Measurements from ENCODE around the gene OSBP2. TPM values are rescaled to one million over a fixed set of nuclear protein-coding genes. Genes with fewer than 3 reads are reported as not detected.

Gene OSBP2
- polyA plus RNA-seq, 1 donor = 4.4 TPM

DNA sequence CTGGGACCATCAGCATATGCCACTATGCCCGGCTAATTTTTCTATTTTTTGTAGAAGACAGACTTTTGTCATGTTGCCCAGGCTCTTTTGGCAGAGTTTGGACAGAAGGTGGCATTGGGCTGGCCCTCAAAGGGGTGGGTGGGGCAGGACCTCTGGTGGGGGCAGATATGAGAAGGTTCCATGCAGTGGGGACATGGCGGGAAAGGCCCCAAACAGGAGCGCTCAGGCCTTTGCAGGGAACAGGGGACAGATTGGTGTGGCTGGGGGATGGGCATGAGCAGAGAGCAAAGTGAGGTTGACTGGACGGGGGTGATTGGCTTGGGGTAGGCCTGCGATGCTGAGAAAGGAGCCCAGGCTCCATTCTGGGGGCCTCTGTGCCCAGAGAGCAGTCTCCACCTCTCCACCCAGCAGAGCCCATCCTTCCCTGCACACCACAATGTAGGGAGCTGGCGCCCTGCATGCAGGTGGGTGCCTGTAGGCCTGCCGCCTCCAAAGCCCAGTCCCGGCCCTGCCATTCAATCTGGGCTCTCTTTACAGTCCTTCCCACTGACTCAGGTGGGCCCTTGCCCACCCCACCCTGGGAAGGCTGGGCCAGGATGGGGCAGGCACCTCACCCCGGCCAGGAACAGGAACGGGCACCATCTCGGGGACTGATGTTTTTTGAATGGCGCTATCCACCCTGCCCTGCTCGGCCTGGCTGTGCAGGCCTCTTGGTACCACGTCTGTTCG lies 175.2 kb downstream of the OSBP2 start:
- DNase-seq = no peak

GRCh38 chr22:30870451-30871345 lies 176.0 kb downstream of the OSBP2 start:
- DNase-seq = no peak

DNA sequence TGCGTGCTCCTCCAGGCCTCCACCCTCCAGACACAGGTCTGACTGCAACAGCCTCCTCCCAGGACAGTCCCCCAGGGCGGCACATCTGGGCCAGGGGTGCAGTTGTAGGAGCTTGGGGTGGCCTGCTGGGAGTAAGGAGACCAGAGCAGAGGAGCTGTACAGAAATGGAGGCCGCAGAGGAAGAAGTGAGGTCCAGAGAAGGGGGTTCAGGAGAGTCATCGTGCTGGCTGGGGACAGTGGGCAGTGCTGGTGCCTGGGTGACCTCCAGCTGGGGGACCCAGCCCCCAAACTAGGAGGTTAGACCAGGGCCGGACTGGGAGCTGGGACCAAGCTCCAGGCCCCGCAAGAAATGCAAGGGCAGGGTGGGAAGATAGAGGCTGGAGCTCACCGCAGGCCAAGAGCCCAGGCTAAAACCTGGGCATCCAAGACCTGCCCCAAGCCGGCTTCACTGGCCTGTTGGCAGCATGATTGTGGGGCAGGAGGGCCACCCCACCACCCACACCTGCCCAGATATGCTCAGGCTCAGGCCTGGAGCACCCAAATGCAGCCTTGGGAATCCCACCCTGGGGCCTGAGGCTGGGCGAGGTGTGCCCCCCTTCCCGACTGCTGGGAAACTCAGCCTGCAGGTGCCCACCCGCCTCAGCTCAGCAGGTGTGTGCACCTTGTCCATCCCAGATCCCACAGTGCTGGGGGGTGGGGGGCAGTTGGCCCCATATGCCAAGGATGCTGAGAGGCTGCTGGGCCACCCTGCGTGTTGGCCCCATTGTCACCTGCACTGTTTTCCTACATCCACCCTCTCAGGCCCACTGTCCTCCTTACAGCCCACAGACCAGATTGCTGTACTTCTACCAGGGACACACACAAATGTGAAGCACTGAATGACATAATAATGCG lies 177.0 kb downstream of the OSBP2 start:
- DNase-seq = no peak

- DNase-seq = no peak
These were observed 177.8 kb downstream of the OSBP2 start for GRCh38 chr22:30872285-30873041.

DNA sequence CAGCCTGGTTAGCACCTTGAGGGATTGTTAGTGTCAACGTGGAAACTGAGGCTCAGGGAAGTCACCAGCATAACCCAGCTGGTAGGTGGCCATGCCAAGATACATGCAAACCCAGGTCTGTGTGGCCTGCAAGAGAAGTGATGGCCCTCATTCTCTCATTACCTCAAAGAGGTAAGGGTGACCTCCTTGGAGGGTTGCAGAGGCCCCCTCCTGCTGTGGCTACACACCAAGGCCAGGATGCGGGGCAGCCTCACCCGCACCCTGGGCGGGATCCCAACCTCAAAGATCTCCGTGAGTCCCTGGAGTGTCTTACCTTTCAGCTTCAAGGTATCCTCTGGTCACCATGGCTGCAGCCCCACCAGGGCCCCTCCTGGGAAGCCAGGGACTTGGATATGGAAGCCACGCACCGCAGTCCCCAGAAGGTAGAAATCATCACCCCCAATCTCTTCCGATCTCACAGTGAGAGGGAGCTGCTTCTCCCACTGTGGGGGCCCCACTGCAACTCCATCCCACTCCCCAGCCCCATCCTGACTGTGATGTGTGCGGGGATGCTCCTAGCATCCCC lies 178.5 kb downstream of the OSBP2 start:
- DNase-seq = no peak

DNA sequence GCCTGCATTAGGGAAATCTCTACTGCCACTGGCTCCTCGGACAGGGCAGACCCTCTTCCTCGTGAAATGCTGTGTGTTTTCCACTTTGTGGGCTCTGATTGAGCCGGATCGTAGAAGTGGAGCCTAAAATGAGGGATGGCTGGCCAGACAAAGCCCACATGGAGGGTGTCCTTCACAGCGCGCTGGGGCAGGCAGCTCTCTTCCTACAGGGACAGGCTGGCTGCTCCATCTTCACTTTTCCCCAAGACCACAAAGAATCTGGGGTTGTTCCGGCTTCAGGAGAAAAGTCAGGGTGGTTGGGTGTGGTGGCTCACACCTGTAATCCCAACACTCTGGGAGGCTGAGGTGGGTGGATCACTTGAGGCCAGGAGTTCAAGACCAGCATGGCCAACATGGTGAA lies 179.0 kb downstream of the OSBP2 start:
- no peak for DNase-seq

GRCh38 chr22:30874431-30875370 lies 180.0 kb downstream of the OSBP2 start:
- no peak for DNase-seq

DNA sequence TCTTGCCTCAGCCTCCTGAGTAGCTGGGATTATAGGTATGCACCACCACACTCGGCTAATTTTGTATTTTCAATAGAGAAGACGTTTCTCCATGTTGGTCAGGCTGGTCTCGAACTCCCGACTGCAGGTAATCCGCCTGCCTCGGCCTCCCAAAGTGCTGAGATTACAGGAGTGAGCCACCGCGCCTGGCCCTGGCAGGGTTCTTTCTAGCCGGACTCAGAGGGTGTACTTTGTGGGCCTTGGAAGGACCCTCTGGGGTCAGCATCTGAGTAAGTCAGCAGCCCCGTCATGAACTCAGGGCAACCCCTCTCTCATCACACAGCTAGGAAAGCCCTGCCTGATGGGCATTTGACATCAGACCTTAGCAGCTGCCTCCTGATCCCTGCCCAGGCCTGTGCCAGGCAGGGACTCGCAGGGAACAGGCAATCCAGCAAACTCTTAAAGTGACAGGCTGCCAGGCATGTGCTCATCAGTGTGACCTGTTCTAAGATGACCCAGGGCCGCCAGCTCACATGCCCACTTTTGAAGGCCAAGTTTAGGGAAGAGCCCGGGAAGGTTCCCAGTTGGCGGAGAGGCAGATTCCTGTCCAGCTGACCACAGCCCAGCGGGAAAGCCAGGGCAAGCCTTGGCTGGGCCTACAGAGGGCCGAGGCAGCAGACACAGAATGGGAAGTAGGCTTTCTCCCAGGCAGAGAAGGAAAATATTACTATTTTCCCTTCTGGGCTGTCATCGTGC lies 181.0 kb downstream of the OSBP2 start:
- DNase-seq = peak; percentile 19

- no peak for DNase-seq
These were observed 181.6 kb downstream of the OSBP2 start for GRCh38 chr22:30876221-30876751.

GRCh38 chr22:30876915-30877553 lies 182.4 kb downstream of the OSBP2 start:
- peak; percentile 25 for DNase-seq

DNA sequence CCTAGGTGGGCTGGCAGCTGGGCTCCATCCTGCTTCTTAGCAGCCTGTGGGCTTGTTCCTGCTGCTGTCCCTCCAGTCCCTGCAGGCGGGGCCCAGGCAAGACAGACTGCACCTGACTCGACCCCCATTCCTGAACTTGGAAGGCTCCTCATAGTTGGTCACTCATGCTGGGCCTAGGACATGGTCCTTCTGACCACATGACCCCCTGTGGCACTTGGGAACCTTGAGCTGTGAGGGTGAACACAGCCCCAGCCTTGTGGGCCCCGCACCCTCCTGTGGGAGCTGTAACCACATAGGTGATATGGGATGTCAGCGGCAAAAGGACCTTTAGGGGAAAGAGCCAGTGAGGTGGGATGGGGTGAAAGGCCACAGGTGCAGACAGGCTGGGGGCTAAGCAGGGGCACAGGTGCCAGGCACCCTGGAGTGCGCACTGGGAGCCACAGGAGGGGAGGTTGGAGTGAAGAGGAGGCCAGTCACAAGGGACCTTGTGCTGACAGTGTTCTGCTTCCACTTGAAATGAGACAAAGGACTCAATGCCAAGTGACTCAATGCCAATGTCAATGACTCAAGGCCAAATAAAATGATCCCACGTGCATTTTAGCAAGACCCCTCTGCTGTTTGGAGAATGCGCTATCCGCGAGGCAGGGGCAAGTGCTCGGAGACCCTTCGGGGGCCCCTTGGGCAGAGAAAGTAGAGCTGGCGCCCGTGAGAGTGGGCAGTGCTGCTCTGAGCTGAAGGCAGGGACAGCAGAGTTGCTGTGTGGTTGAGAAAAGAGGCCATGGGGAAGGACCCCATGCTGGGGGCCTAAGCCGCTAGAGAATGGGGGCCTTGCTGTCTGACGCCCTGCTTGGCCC lies 183.2 kb downstream of the OSBP2 start:
- no peak for DNase-seq

DNA sequence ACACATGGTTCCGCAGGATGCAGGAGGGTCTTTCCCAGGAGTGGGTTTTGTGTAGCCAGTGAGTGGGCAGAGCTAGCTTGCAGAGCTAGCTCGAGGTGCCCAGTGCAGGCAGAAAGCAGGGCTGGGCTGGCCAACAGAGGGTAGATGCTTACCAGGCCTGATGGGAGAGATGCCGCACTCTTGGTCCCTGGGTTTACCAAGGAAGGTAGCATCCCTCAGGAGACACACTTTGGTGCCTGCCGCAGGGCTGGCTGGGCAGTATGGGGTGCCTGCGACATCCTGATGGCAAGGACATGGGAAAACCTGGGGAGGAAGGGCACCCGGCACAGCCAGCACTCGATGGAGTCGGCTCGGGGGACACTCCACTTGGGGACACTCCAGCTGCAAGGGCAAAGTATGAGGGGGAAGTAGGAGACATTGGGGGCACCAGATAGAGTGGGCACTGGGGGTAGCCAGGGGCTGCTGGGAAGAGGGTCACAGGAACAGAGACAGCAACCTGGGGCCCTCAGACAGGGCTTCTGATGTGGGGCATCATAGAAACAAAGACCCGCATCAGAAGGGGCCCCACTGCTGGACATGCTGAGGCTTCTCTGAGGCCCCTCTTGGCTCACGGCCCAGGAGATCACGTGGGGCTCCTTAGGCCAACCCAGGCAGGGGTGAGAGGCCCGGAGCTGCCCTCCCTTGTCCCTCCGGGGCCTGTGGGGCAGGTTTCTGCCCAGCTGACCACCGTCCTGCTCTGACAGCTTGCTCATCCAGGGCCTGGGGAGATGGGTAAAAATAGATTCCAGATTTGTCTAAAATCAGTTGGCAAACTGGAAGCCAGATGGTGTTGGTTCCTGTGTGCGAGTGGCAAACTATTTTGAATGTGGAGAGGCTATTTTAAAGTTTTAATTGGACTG lies 184.1 kb downstream of the OSBP2 start:
- no peak for DNase-seq

DNA sequence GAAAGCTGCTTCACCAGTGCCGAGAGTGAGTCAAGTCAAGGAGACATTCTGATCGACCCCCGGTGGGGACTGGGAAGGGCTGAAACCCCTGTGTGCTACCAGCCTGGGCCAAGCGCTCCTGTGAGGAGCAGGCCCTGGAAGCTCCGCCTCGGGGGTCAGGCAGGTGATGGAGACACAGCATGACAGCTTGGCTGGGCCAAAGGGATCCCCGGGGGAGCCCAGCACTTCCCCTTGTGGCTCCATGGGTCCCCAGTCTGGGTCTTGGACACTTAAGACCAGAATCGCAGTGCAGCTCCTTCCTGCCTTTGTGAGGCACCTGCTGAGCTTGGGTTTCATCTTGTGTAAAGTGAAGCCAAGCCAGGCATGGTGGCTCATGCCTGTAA lies 184.7 kb downstream of the OSBP2 start:
- DNase-seq = no peak

DNA sequence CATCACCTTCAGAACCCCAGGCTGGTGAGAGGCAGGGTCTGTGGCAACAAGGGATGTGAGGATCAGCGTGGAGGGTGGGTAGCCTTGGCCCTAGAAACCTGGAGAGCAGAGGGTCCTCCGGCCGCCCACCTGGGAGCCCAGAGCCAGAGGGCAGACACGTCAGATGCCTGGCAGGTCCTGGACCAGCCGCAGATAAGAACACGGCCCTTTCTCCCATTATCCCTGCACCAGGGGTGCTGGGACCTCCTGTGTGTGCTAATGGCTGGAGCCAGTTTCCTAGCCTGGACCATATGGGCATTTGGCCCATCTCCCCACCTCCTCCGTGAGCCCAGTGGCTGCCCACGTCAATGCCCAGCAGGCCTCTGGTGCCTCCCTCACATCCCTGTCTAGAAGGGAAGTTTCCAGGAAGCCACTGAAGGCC lies 185.5 kb downstream of the OSBP2 start:
- no peak for DNase-seq

DNA sequence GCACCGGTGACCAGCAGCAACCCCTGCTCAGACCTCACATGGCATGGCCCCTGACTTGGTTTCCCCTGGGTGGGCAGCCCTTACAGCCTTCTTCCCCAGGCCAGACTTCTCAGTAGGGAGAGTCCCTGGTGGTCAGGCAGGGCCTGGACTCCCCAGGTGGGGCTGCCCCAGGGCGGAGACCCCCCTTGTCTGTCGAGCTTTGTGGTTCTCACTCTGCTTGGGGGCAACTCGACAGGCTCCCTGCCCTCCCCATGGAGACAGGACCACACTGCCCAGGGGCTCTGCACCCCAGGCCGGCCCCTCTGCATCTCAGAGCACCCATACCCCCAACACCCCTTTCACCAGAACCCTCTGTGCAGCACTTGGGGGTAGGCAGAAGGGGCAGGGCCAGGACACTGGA lies 186.2 kb downstream of the OSBP2 start:
- DNase-seq = no peak

DNA sequence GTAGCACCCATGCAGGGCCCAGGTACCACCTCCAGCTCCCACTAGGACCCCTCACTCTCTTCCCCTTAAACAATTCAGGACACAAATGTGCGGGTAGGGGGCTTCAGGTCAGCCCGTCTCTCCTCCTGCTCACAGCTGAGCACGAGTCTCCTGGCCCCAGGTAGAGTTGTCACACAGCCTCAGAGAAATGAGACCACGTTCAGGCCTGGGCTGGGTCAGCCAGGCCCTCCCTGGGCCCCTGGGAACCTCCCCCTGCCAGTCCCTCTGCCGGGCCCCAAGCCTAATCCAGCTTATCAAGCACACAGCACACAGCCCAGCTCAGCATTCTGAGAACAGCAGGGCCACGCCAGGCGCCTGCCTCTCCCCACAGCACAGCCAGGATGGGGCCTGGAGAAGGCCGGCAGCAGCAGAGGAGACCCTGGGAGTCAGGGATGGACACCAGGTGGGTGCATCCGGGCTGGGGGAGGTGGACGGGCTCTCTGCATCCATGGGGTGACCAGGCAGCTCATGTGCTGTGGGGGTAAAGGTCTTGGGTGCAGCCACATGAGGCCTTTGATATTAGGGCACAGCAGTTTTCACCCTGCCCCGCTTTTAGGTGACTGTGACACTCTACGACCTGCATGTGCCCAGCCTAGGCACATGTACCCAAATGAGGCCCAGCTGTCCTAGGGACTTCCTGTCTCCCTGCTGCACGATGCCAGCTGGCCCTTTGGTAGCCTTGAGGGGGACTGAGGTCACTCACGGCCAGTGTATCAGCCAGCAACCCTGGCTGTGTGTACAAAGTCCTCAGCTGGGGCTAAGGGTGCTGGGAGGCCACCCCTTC lies 186.9 kb downstream of the OSBP2 start:
- no peak for DNase-seq
